HepG2 (cell line): ENCODE measurements around the gene GNAS-AS1. TPM values are rescaled to one million over a fixed set of nuclear protein-coding genes. Genes with fewer than 3 reads are reported as not detected.

ENCODE experiments used
- ATAC-seq: fragments of 200-7000 bp; cut with Tn5 transposase; 3 replicates; pipeline ENCODE4 v1.9.1; 2020; ENCODE audit warnings: mild to moderate bottlenecking, moderate library complexity
- BruUV-seq: library from RNA; stranded (reverse); fragments of 400-500 nt; replicated peaks from 2 replicates; lab custom pipeline; 2021; lab: Mats Ljungman, UMichigan
- CTCF ChIA-PET: fragments of 300-600 bp; formaldehyde crosslinking; extraction: SDS; loops from one replicate; lab custom pipeline; 2021; ENCODE audit warnings: low total read pairs, inconsistent platforms, low intra/inter-chr PET ratio; lab: Yijun Ruan, JAX
- POLR2A ChIA-PET: fragments of 350-600 bp; sonication (Branson Sonifier 250); formaldehyde crosslinking; loops from one replicate; lab custom pipeline; 2020; ENCODE audit warnings: antibody characterized with exemption, inconsistent platforms; lab: Yijun Ruan, JAX
- DNase-seq: peaks from one replicate; pipeline ENCODE4 v3.0.0-alpha.2; 2015; ENCODE audit warnings: low spot score
- FAIRE-seq: peaks from 3 replicates; lab custom pipeline; 2011; peaks lifted over from hg19 to GRCh38; lab: Jason Lieb, UNC
- H2AFZ ChIP-seq: one replicate; pipeline ENCODE4 v1.6.1; 2011; ENCODE audit warnings: low read length, inconsistent platforms
- H3K27ac ChIP-seq: fragments of 300-600 bp; 3 replicates; pipeline ENCODE4 v1.8.0; 2011; ENCODE audit warnings: mixed run types, mild to moderate bottlenecking, mixed read lengths, low read length, inconsistent platforms; ENCODE audit not compliant: insufficient read depth; ENCODE audit errors: extremely low read length
- H3K27me3 ChIP-seq, 2 experiments: fragments of 200-600 bp in 1 of 2; 2 replicates in 1 of 2; 3 replicates in 1 of 2; pipeline versions ENCODE4 v1.6.0 to v1.8.0; 2011; ENCODE audit warnings: low read length in 2 of 2, mild to moderate bottlenecking in 2 of 2, moderate library complexity in 2 of 2, inconsistent platforms in 1 of 2; ENCODE audit not compliant: insufficient read depth in 2 of 2, control insufficient read depth in 1 of 2
- H3K36me3 ChIP-seq, 2 experiments: fragments of 200-600 bp in 1 of 2; replicated peaks in 1 of 2; 2 replicates in 1 of 2; 3 replicates in 1 of 2; pipeline versions ENCODE4 v1.5.1 to v1.8.0; 2011; ENCODE audit warnings: low read length in 2 of 2, inconsistent platforms in 1 of 2; ENCODE audit not compliant: insufficient read depth in 2 of 2, control insufficient read depth in 1 of 2
- H3K4me1 ChIP-seq: 2 replicates; pipeline ENCODE4 v1.5.1; 2012; ENCODE audit warnings: low read length, inconsistent platforms; ENCODE audit not compliant: insufficient read depth
- H3K4me2 ChIP-seq: 2 replicates; pipeline ENCODE4 v1.6.0; 2011; ENCODE audit warnings: low read depth, low read length, inconsistent platforms
- H3K4me3 ChIP-seq, 3 experiments: fragments of 200-600 bp in 1 of 3; sonication (generic), shearing (Covaris generic) in 1 of 3; replicated peaks in 1 of 3; 2 replicates each; pipeline ENCODE4 v1.5.1; 2011 to 2016; ENCODE audit warnings: low read length in 3 of 3, inconsistent platforms in 2 of 3, low read depth in 2 of 3, mild to moderate bottlenecking in 2 of 3, control low read depth in 1 of 3, mixed read lengths in 1 of 3; ENCODE audit not compliant: insufficient read depth in 1 of 3
- H3K79me2 ChIP-seq: one replicate; pipeline ENCODE4 v1.6.1; 2011; ENCODE audit warnings: low read length, inconsistent platforms; ENCODE audit not compliant: insufficient read depth
- H3K9ac ChIP-seq: 2 replicates; pipeline ENCODE4 v1.6.0; 2011; ENCODE audit warnings: mild to moderate bottlenecking, low read depth, low read length, inconsistent platforms; ENCODE audit not compliant: insufficient read depth
- H3K9me3 ChIP-seq: 2 replicates; pipeline ENCODE4 v1.5.1; 2012; ENCODE audit warnings: mild to moderate bottlenecking, low read length
- H4K20me1 ChIP-seq: 2 replicates; pipeline ENCODE4 v1.6.0; 2011; ENCODE audit warnings: inconsistent platforms, mild to moderate bottlenecking, low read length, moderate library complexity; ENCODE audit not compliant: insufficient read depth
- BRF2 ChIP-seq: sonication (generic); formaldehyde crosslinking; IDR thresholded peaks from 2 replicates; pipeline ENCODE4 v1.8.1; 2022; ENCODE audit warnings: mild to moderate bottlenecking, missing genetic modification reagents
- IKZF5 ChIP-seq: IDR thresholded peaks from 2 replicates; pipeline ENCODE4 v1.6.1; 2018; ENCODE audit warnings: missing genetic modification reagents, mild to moderate bottlenecking, missing compliant biosample characterization
- JUND ChIP-seq: sonication (generic); formaldehyde crosslinking; IDR thresholded peaks from 2 replicates; pipeline ENCODE4 v1.8.0; 2022; ENCODE audit warnings: mild to moderate bottlenecking, missing genetic modification reagents
- MAFF ChIP-seq: IDR thresholded peaks from 2 replicates; pipeline ENCODE4 v1.6.1; 2011; ENCODE audit warnings: low read depth, low read length, improper control_type of control experiment
- MAFK ChIP-seq, 2 experiments: IDR thresholded peaks in 1 of 2; conservative IDR thresholded peaks in 1 of 2; 2 replicates each; pipeline ENCODE4 v1.6.1; 2011; ENCODE audit warnings: improper control_type of control experiment in 2 of 2, low read length in 2 of 2
- NR2F1 ChIP-seq, 2 experiments: fragments of 450-650 bp in 1 of 2; formaldehyde crosslinking in 1 of 2; IDR thresholded peaks; 2 replicates each; pipeline versions ENCODE4 v1.5.0 to v1.6.1; 2016 to 2020; ENCODE audit warnings: mild to moderate bottlenecking in 1 of 2, missing compliant biosample characterization in 1 of 2, missing genetic modification reagents in 1 of 2, moderate library complexity in 1 of 2
- NR3C1 ChIP-seq: sonication (generic); formaldehyde crosslinking; IDR thresholded peaks from 2 replicates; pipeline ENCODE4 v1.4.0; 2020; ENCODE audit warnings: missing genetic modification reagents
- ZNF180 ChIP-seq: sonication (generic); formaldehyde crosslinking; IDR thresholded peaks from 2 replicates; pipeline ENCODE4 v1.4.0; 2020; ENCODE audit warnings: low read depth, missing genetic modification reagents, borderline replicate concordance
- ZNF280B ChIP-seq: sonication (generic); formaldehyde crosslinking; IDR thresholded peaks from 2 replicates; pipeline ENCODE4 v1.5.0; 2020; ENCODE audit warnings: missing genetic modification reagents, mild to moderate bottlenecking, borderline replicate concordance
- ZNF687 ChIP-seq: sonication (generic); formaldehyde crosslinking; IDR thresholded peaks from 2 replicates; pipeline ENCODE4 v1.5.1; 2020; ENCODE audit warnings: mild to moderate bottlenecking, missing genetic modification reagents, moderate library complexity
- WGBS: methylation state at CpG from one replicate; pipeline ENCODE4 v1.1.6; 2017; ENCODE audit warnings: low lambda C conversion rate; 5-methylcytosine and 5-hydroxymethylcytosine counted together
- in situ Hi-C: cut with HindIII; loops from 2 replicates; pipeline ENCODE4 v1.10.0; 2017; ENCODE audit warnings: low pct_unique_long_range_greater_than_20kb; ENCODE audit not compliant: extremely low pct_ligation_motif_present
- intact Hi-C: fragments of 100-400 bp; cut with micrococcal nuclease; formaldehyde crosslinking; loops from one replicate; pipeline ENCODE4 v1.10.0; 2022; ENCODE audit not compliant: unreplicated experiment
- polyA plus RNA-seq, 8 experiments: library from polyadenylated mRNA; depleted of rRNA in 3 of 8; stranded (reverse) in 7 of 8; unstranded in 1 of 8; fragments of >200 nt; fragmentation: Illumina TruSeq in 4 of 8; extraction: Trizol in 4 of 8; gene quantifications; 2 replicates each; pipeline versions ENCODE4 v1.2.1 to v1.2.3, GENCODE V29; 2011 to 2016; ENCODE audit warnings: low read depth in 4 of 8, missing spikeins in 1 of 8, mixed read lengths in 1 of 8; ENCODE audit not compliant: insufficient read depth in 1 of 8
- total RNA-seq, 5 experiments: library from RNA; depleted of rRNA; stranded (reverse); fragments of >200 nt; fragmentation: Illumina TruSeq; extraction: Trizol; gene quantifications; 2 replicates each; pipeline ENCODE4 v1.2.3, GENCODE V29; 2016; ENCODE audit warnings: low read depth in 1 of 5

Gene GNAS-AS1
- total and polyA plus RNA-seq, 2 of the 13 experiments (the other 11 are each of a cell fraction or from before 2014, with no cell fraction given), result not detected

- Histone ChIP-seq H2AFZ (no peak overlapping the region), H3K9ac (no peak overlapping the region), H3K27me3 (peaks cover 0 to 39% of the 10 kb centered on the region in 2 experiments; a peak in 3 of 5 replicates), H3K4me3 (no peak overlapping the region), H3K27ac (no peak overlapping the region), H3K79me2 (no peaks in the 10 kb centered on the region), H3K9me3 (no peaks in the 10 kb centered on the region), H3K4me1 (no peaks in the 10 kb centered on the region), H3K4me2 (no peak overlapping the region), H3K36me3 (no peaks in the 10 kb centered on the region), H4K20me1 (no peaks in the 10 kb centered on the region)
- in situ Hi-C loops, result no loop called here
- no TSS peak for BruUV-seq
- ChIA-PET POLR2A (no interaction called here), CTCF (no interaction called here)
- no peak for FAIRE-seq
- WGBS, result 31% methylated on average over 6 of the region's 6 CpGs
- TF ChIP-seq MAFK (conservative IDR thresholded peaks at IDR 0.05 in 1 of 2, IDR thresholded peaks at IDR 0.05 in 1 of 2; ENCODE audit: low read length in 2 of 2), result peak; percentile 78 to 84
- TF ChIP-seq BRF2 (CRISPR knock-in tag), result no peak
- no peak for TF ChIP-seq NR2F1 (CRISPR knock-in tag; IDR thresholded peaks at IDR 0.05)
- TF ChIP-seq MAFF, result peak; percentile 83
- intact Hi-C loops, result no loop called here
- ATAC-seq, result no peak
- no peak for DNase-seq
Observed at GRCh38 chr20:58825450-58825849, 25.3 kb downstream of the GNAS-AS1 start.

GRCh38 chr20:58824843-58825242 lies 25.9 kb downstream of the GNAS-AS1 start:
- WGBS, result 42% methylated on average over 8 of the region's 8 CpGs
- CTCF ChIA-PET, result no interaction called here
- ATAC-seq, result no peak
- TF ChIP-seq ZNF280B (CRISPR knock-in tag) (no peak), JUND (CRISPR knock-in tag) (no peak), IKZF5 (CRISPR knock-in tag) (no peak), NR3C1 (CRISPR knock-in tag) (no peak), ZNF687 (no peak), ZNF180 (no peak)

More at GRCh38 chr20:58824843-58825242, 25.9 kb downstream of the GNAS-AS1 start:
- H3K79me2 ChIP-seq, result no peaks in the 10 kb centered on the region
- no peak overlapping the region for H3K9ac ChIP-seq
- H3K36me3 ChIP-seq, result no peaks in the 10 kb centered on the region
- in situ Hi-C loops (no loop called here), intact Hi-C loops (no loop called here)
- H3K27me3 ChIP-seq, result peaks cover 4 to 45% of the 10 kb centered on the region in 2 experiments; a peak in 4 of 5 replicates
- FAIRE-seq, result no peak
- H4K20me1 ChIP-seq, result no peaks in the 10 kb centered on the region
- no peak overlapping the region for H2AFZ ChIP-seq
- no TSS peak for BruUV-seq
- POLR2A ChIA-PET, result no interaction called here
- H3K4me2 ChIP-seq, result no peak overlapping the region
- no peak overlapping the region for H3K27ac ChIP-seq
- H3K9me3 ChIP-seq, result no peaks in the 10 kb centered on the region
- DNase-seq, result no peak
- no peaks in the 10 kb centered on the region for H3K4me1 ChIP-seq
- H3K4me3 ChIP-seq, result no peak overlapping the region
